H9 (cell line): ENCODE measurements around the gene TMEM131. TPM values are rescaled to one million over a fixed set of nuclear protein-coding genes. Genes with fewer than 3 reads are reported as not detected.
"Not testable (repeated sequence)": the region's sequence is repeated elsewhere in the genome, so short reads cannot be mapped to it uniquely, and the experiment has no call there.

Source experiments
- DNase-seq: peaks from one replicate; pipeline ENCODE4 v3.0.0-alpha.2; 2017
- H2AFZ ChIP-seq: one replicate; pipeline ENCODE4 v1.6.1; 2013; ENCODE audit warnings: mild to moderate bottlenecking, low read length, control low read depth, moderate library complexity
- H2AK5ac ChIP-seq: 2 replicates; pipeline ENCODE4 v1.6.1; 2013; ENCODE audit warnings: low read length, control low read depth, mixed read lengths; ENCODE audit not compliant: insufficient read length
- H2BK120ac ChIP-seq: one replicate; pipeline ENCODE4 v1.6.1; 2013; ENCODE audit warnings: low read depth, mild to moderate bottlenecking, low read length, control low read depth, inconsistent platforms; ENCODE audit not compliant: poor library complexity, severe bottlenecking
- H2BK12ac ChIP-seq: 2 replicates; pipeline ENCODE4 v1.6.1; 2013; ENCODE audit warnings: low read length, control low read depth, mixed read lengths, low read depth; ENCODE audit not compliant: insufficient read length
- H2BK15ac ChIP-seq: 2 replicates; pipeline ENCODE4 v1.6.1; 2013; ENCODE audit warnings: low read depth, low read length, control low read depth
- H2BK20ac ChIP-seq: one replicate; pipeline ENCODE4 v1.6.1; 2013; ENCODE audit warnings: low read depth, mild to moderate bottlenecking, low read length, control low read depth, inconsistent platforms; ENCODE audit not compliant: poor library complexity, severe bottlenecking
- H2BK5ac ChIP-seq: 2 replicates; pipeline ENCODE4 v1.6.1; 2013; ENCODE audit warnings: low read length, control low read depth, mixed read lengths; ENCODE audit not compliant: insufficient read length
- H3K14ac ChIP-seq: 2 replicates; pipeline ENCODE4 v1.6.1; 2013; ENCODE audit warnings: low read length, control low read depth; ENCODE audit not compliant: insufficient read depth
- H3K18ac ChIP-seq: 2 replicates; pipeline ENCODE4 v1.6.1; 2013; ENCODE audit warnings: low read depth, mild to moderate bottlenecking, mixed read lengths, low read length, control low read depth; ENCODE audit not compliant: insufficient read length
- H3K23ac ChIP-seq: 2 replicates; pipeline ENCODE4 v1.6.1; 2013; ENCODE audit warnings: low read length, control low read depth, mixed read lengths, low read depth; ENCODE audit not compliant: insufficient read length
- H3K23me2 ChIP-seq: 2 replicates; pipeline ENCODE4 v1.6.1; 2013; ENCODE audit warnings: low read depth, mild to moderate bottlenecking, mixed read lengths, low read length, control low read depth; ENCODE audit not compliant: insufficient read length, poor library complexity, severe bottlenecking
- H3K27ac ChIP-seq: 2 replicates; pipeline ENCODE4 v1.5.1; 2013; ENCODE audit warnings: low read length, control low read depth, mixed read lengths, low read depth; ENCODE audit not compliant: insufficient read length
- H3K27me3 ChIP-seq: 2 replicates; pipeline ENCODE4 v1.6.1; 2013; ENCODE audit warnings: low read length, control low read depth, inconsistent platforms; ENCODE audit not compliant: insufficient read depth
- H3K4ac ChIP-seq: 2 replicates; pipeline ENCODE4 v1.6.1; 2013; ENCODE audit warnings: low read depth, mild to moderate bottlenecking, control low read depth, inconsistent platforms, low read length, moderate library complexity
- H3K4me1 ChIP-seq: 2 replicates; pipeline ENCODE4 v1.6.1; 2013; ENCODE audit warnings: low read length, control low read depth, inconsistent platforms; ENCODE audit not compliant: insufficient read depth
- H3K4me2 ChIP-seq: 2 replicates; pipeline ENCODE4 v1.6.1; 2013; ENCODE audit warnings: low read length, control low read depth, mixed read lengths; ENCODE audit not compliant: insufficient read length, insufficient read depth
- H3K56ac ChIP-seq: 2 replicates; pipeline ENCODE4 v1.6.1; 2013; ENCODE audit warnings: low read depth, mild to moderate bottlenecking, mixed read lengths, low read length, control low read depth; ENCODE audit not compliant: insufficient read length
- H3K79me1 ChIP-seq: 2 replicates; pipeline ENCODE4 v1.6.1; 2013; ENCODE audit warnings: low read depth, mild to moderate bottlenecking, moderate library complexity, low read length, control low read depth, inconsistent platforms; ENCODE audit not compliant: insufficient read depth, poor library complexity, severe bottlenecking
- H3K79me2 ChIP-seq: 2 replicates; pipeline ENCODE4 v1.6.1; 2013; ENCODE audit warnings: low read length, control low read depth, inconsistent platforms; ENCODE audit not compliant: insufficient read depth
- H3K9ac ChIP-seq: 2 replicates; pipeline ENCODE4 v1.6.1; 2013; ENCODE audit warnings: low read length, control low read depth, mixed read lengths; ENCODE audit not compliant: insufficient read length; ENCODE audit errors: extremely low read depth
- H3K9me3 ChIP-seq: one replicate; pipeline ENCODE4 v1.6.1; 2013; ENCODE audit warnings: low read depth, low read length, inconsistent platforms; ENCODE audit not compliant: control insufficient read depth
- H3T11ph ChIP-seq: one replicate; pipeline ENCODE4 v1.6.1; 2013; ENCODE audit warnings: mild to moderate bottlenecking, low read length, control low read depth, inconsistent platforms
- H4K20me1 ChIP-seq: one replicate; pipeline ENCODE4 v1.6.1; 2013; ENCODE audit not compliant: control insufficient read depth, insufficient read length, insufficient read depth
- H4K5ac ChIP-seq: 2 replicates; pipeline ENCODE4 v1.6.1; 2013; ENCODE audit warnings: low read depth, mild to moderate bottlenecking, mixed read lengths, low read length, control low read depth; ENCODE audit not compliant: insufficient read length
- H4K8ac ChIP-seq: replicated peaks from 2 replicates; pipeline ENCODE4 v1.6.1; 2013; ENCODE audit warnings: low read length, control low read depth, mixed read lengths, low read depth; ENCODE audit not compliant: insufficient read length
- H4K91ac ChIP-seq: 2 replicates; pipeline ENCODE4 v1.6.1; 2013; ENCODE audit warnings: low read depth, mild to moderate bottlenecking, moderate library complexity, mixed read lengths, low read length, control low read depth; ENCODE audit not compliant: insufficient read length
- H3K27ac Mint-ChIP-seq, 3 experiments: 2 replicates in 2 of 3; 3 replicates in 1 of 3; pipeline ENCODE4 v1.8.0; 2020 to 2021; ENCODE audit warnings: mixed read lengths in 3 of 3, mild to moderate bottlenecking in 1 of 3, moderate library complexity in 1 of 3
- H3K27me3 Mint-ChIP-seq: 2 replicates; pipeline ENCODE4 v1.8.0; 2021; ENCODE audit warnings: low read depth, mild to moderate bottlenecking, moderate library complexity, mixed read lengths
- H3K36me3 Mint-ChIP-seq, 3 experiments: 2 replicates in 2 of 3; 3 replicates in 1 of 3; pipeline ENCODE4 v1.8.0; 2020 to 2021; ENCODE audit warnings: low read depth in 3 of 3, mixed read lengths in 3 of 3; ENCODE audit not compliant: insufficient read depth in 1 of 3
- H3K4me1 Mint-ChIP-seq, 2 experiments: 2 replicates each; pipeline ENCODE4 v1.8.0; 2020; ENCODE audit warnings: mixed read lengths in 2 of 2
- H3K4me3 Mint-ChIP-seq, 2 experiments: 2 replicates in 1 of 2; 3 replicates in 1 of 2; pipeline ENCODE4 v1.8.0; 2020 to 2021; ENCODE audit warnings: mild to moderate bottlenecking in 2 of 2, mixed read lengths in 2 of 2, moderate library complexity in 1 of 2
- H3K9me3 Mint-ChIP-seq, 2 experiments: 2 replicates in 1 of 2; 3 replicates in 1 of 2; pipeline ENCODE4 v1.8.0; 2020; ENCODE audit warnings: mild to moderate bottlenecking in 2 of 2, mixed read lengths in 2 of 2, moderate library complexity in 1 of 2
- WGBS: extraction: QIAGEN DNeasy Blood & Tissue Kit; methylation state at CpG from one replicate; pipeline ENCODE4 v1.1.7; 2013; ENCODE audit warnings: missing lambda C conversion rate, low lambda C conversion rate, mixed read lengths; ENCODE audit not compliant: insufficient read length; ENCODE audit errors: extremely low coverage; 5-methylcytosine and 5-hydroxymethylcytosine counted together
- total RNA-seq: library from RNA; stranded (reverse); gene quantifications from 2 replicates; pipeline ENCODE4 v1.2.1, GENCODE V29; 2021
- TF ChIP-seq, protein P1 (sequence below): fragments of 200-600 bp; sonication (generic); conservative IDR thresholded peaks from 3 replicates; pipeline ENCODE4 v1.8.0; 2021; ENCODE audit warnings: antibody characterized with exemption, mild to moderate bottlenecking

Gene TMEM131
- total RNA-seq, 1 experiment from 2014 or later, result 20.9 TPM

DNA sequence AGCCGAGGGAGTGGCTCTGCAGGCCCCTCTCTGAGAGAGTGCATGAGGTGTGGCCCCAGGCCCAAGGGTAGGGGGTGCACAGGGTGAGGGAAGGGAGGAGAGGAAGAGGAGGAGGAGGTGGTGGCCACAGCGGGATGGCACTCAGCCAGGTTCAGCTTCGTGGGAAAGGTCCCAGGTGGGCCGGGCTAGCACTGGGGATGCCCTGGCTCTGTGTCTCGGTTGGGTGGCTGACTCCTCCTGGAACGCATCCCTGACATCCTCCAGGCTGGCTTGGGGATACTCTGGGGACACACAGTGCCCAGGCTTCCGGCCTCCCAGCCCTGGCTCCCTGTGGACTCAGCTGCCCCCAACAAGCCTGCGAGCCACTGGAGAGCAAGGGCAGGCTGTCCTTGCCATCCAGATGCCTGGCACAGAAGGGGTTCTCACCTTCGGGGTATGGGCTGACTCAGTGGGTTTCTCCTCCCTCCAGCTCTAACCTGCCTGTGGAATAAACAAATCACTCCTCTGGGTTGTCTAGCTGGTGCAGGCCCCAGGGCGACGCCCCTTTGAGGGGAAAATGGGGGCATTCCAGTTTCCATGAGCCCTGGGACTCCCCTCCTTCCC lies 283.0 kb downstream of the TMEM131 start:
- no peak overlapping the region for H2BK120ac ChIP-seq
- no peak overlapping the region for H3K23ac ChIP-seq
- H3K4me2 ChIP-seq, result no peak overlapping the region
- no peak overlapping the region for H4K5ac ChIP-seq
- Mint-ChIP-seq H3K9me3 (peaks cover 0 to 2% of the 10 kb centered on the region in 2 experiments; a peak in 2 of 5 replicates), H3K4me1 (peaks cover 8 to 13% of the 10 kb centered on the region in 2 experiments), H3K27ac (no peak overlapping the region), H3K4me3 (no peak overlapping the region), H3K36me3 (peaks cover 0 to 4% (median 0%) of the 10 kb centered on the region in 3 experiments; a peak in 3 of 7 replicates), H3K27me3 (peaks cover 4% of the 10 kb centered on the region)
- H2AK5ac ChIP-seq, result no peak overlapping the region
- H2BK15ac ChIP-seq, result no peak overlapping the region
- H3T11ph ChIP-seq, result no peak overlapping the region
- no peak overlapping the region for H2BK5ac ChIP-seq
- H3K23me2 ChIP-seq, result no peaks in the 10 kb centered on the region
- no peak overlapping the region for H2AFZ ChIP-seq
- H2BK12ac ChIP-seq, result no peak overlapping the region
- H3K18ac ChIP-seq, result no peak overlapping the region
- no peak overlapping the region for H2BK20ac ChIP-seq
- no peaks in the 10 kb centered on the region for H3K79me1 ChIP-seq
- H4K8ac ChIP-seq, result no peak overlapping the region
- H4K20me1 ChIP-seq, result no peaks in the 10 kb centered on the region
- no CpG with 5 or more reads among the region's 11 CpGs for WGBS
- no peak overlapping the region for H3K9ac ChIP-seq
- no peak overlapping the region for H3K4ac ChIP-seq
- TF ChIP-seq, protein P1, sequence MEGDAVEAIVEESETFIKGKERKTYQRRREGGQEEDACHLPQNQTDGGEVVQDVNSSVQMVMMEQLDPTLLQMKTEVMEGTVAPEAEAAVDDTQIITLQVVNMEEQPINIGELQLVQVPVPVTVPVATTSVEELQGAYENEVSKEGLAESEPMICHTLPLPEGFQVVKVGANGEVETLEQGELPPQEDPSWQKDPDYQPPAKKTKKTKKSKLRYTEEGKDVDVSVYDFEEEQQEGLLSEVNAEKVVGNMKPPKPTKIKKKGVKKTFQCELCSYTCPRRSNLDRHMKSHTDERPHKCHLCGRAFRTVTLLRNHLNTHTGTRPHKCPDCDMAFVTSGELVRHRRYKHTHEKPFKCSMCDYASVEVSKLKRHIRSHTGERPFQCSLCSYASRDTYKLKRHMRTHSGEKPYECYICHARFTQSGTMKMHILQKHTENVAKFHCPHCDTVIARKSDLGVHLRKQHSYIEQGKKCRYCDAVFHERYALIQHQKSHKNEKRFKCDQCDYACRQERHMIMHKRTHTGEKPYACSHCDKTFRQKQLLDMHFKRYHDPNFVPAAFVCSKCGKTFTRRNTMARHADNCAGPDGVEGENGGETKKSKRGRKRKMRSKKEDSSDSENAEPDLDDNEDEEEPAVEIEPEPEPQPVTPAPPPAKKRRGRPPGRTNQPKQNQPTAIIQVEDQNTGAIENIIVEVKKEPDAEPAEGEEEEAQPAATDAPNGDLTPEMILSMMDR, result no peak
- no peaks in the 10 kb centered on the region for H3K9me3 ChIP-seq
- H3K79me2 ChIP-seq, result no peaks in the 10 kb centered on the region
- DNase-seq, result no peak
- H3K4me1 ChIP-seq, result no peaks in the 10 kb centered on the region
- no peak overlapping the region for H3K56ac ChIP-seq
- H3K14ac ChIP-seq, result no peak overlapping the region; the same call in 1 of the 2 replicates
- H3K27me3 ChIP-seq, result no peaks in the 10 kb centered on the region
- no peak overlapping the region for H4K91ac ChIP-seq
- no peak overlapping the region for H3K27ac ChIP-seq

DNA sequence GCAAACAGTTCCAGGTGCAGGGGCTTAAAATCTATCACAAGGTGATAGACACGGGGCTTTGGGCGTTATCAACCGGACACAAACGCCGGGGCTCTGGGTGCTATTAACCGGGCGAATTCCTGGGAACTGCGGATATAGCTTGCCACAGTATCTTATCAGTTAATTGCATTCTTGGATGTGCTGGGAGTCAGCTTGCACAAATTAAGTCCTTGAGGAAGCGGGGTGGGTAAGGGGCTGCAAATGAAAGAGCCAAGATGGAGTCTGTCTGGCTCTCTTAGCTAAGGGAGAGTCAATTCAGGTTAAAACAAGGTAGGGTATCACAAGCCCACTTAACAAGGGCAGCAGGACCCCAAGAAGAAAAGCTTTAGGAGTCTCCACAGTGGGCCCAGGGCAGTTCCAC lies 283.6 kb downstream of the TMEM131 start:
- H3K9me3 Mint-ChIP-seq, H3K79me1 ChIP-seq, H3K4me1 ChIP-seq, H3K23ac ChIP-seq, H3K56ac ChIP-seq, H2AFZ ChIP-seq, H4K5ac ChIP-seq, H3T11ph ChIP-seq, H4K91ac ChIP-seq, H2BK15ac ChIP-seq, H3K36me3 Mint-ChIP-seq, H3K14ac ChIP-seq, H3K4ac ChIP-seq, H3K79me2 ChIP-seq, H4K20me1 ChIP-seq, H2BK12ac ChIP-seq, H3K9me3 ChIP-seq, H3K27me3 Mint-ChIP-seq, H3K27ac Mint-ChIP-seq, H4K8ac ChIP-seq, H3K4me2 ChIP-seq, H3K4me3 Mint-ChIP-seq, H3K27me3 ChIP-seq, H3K23me2 ChIP-seq, H2BK5ac ChIP-seq, H3K18ac ChIP-seq, H3K27ac ChIP-seq, H2BK120ac ChIP-seq, H3K9ac ChIP-seq, DNase-seq, H2AK5ac ChIP-seq, H2BK20ac ChIP-seq: not testable (repeated sequence)
- peaks cover 8 to 13% of the 10 kb centered on the region in 2 experiments for H3K4me1 Mint-ChIP-seq
- no CpG with 5 or more reads among the region's 9 CpGs for WGBS
